ENCODE measurements around the gene GPR146.

GPR146 gene

GRCh38 chr7:1095621-1096155, 51.3 kb downstream of the GPR146 start:
- H3K18ac ChIP-seq (ENCODE audit: low read depth in 1 of 2, low read length in 2 of 2), result no peak overlapping the region
- no peaks in the 10 kb centered on the region for H3K9me3 ChIP-seq (ENCODE audit: control insufficient read depth, low read length)
- H3K9ac ChIP-seq (ENCODE audit: low read length), result no peak overlapping the region
- H3K36me3 ChIP-seq (ENCODE audit: control insufficient read depth in 1 of 2, insufficient read depth in 2 of 2, low read depth in 1 of 2, low read length in 2 of 2), result peaks cover 43 to 71% of the 10 kb centered on the region in 2 experiments
- H3K79me1 ChIP-seq (replicated peaks; ENCODE audit: low read length, poor library complexity, severe bottlenecking), result peaks cover 60% of the 10 kb centered on the region
- H3K4ac ChIP-seq (ENCODE audit: low read depth in 1 of 2, low read length in 2 of 2), result no peak overlapping the region
- no peak overlapping the region for H2BK120ac ChIP-seq (ENCODE audit: low read depth, low read length)
- H3K27ac ChIP-seq (ENCODE audit: low read length, poor library complexity, severe bottlenecking), result no peak overlapping the region
- no peak overlapping the region for H3K4me2 ChIP-seq (ENCODE audit: low read length, poor library complexity, severe bottlenecking)
- H4K91ac ChIP-seq (ENCODE audit: low read length), result peak overlapping the region; percentile 16
- H3K27me3 ChIP-seq (ENCODE audit: control insufficient read depth in 1 of 2, insufficient read depth in 1 of 2, low read length in 2 of 2), result no peaks in the 10 kb centered on the region
- H2BK15ac ChIP-seq (ENCODE audit: low read depth, poor library complexity, severe bottlenecking), result no peak overlapping the region
- no peak overlapping the region for H4K8ac ChIP-seq (ENCODE audit: low read length)
- H2AK5ac ChIP-seq (ENCODE audit: low read length, severe bottlenecking), result no peak overlapping the region
- peaks cover 30% of the 10 kb centered on the region for H3K4me1 ChIP-seq (ENCODE audit: control insufficient read depth, insufficient read depth, low read depth, low read length)
- no peak for DNase-seq
- WGBS, result 88% methylated on average over 23 of the region's 23 CpGs
- H2AFZ ChIP-seq (ENCODE audit: low read depth, low read length), result no peak overlapping the region
- no peak overlapping the region for H2BK5ac ChIP-seq (ENCODE audit: low read depth, low read length, poor library complexity, severe bottlenecking)
- no peak overlapping the region for H3K14ac ChIP-seq (ENCODE audit: low read length in 2 of 2)
- no peak overlapping the region for H2BK12ac ChIP-seq (ENCODE audit: low read length in 2 of 2)
- no peak overlapping the region for H3K23ac ChIP-seq (ENCODE audit: low read length in 2 of 2)
- no peak overlapping the region for H3K4me3 ChIP-seq (ENCODE audit: insufficient read depth in 1 of 2, low read depth in 1 of 2, low read length in 2 of 2)

- no peak overlapping the region for H3K9ac ChIP-seq (ENCODE audit: low read length)
- WGBS, result 95% methylated on average over 44 of the region's 44 CpGs
Measured at GRCh38 chr7:1096156-1097119, 52.1 kb downstream of the GPR146 start.

DNA sequence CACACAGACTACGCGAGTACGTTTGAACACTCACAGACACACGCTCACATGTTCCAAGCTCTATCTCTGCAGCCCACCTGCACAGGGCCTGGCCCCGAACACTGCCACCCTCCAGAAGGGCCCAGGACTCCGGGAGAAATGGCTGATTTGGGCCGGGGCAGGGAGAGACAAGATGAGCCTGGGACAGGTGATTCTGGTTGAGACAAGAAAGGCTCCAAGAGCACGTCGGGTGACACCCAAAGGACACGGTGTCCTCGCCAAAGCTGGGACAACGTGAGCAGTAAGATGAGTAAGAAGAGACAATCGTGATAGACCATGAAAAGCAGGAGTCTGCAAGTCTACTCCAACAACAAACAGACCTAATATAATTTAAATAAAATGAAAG, 52.8 kb downstream of the GPR146 start:
- Histone ChIP-seq H3K4me3 (ENCODE audit: insufficient read depth in 1 of 2, low read depth in 1 of 2, low read length in 2 of 2) (no peak overlapping the region), H2AFZ (ENCODE audit: low read depth, low read length) (no peak overlapping the region), H2BK5ac (ENCODE audit: low read depth, low read length, poor library complexity, severe bottlenecking) (no peak overlapping the region), H3K23ac (ENCODE audit: low read length in 2 of 2) (no peak overlapping the region), H3K9ac (ENCODE audit: low read length) (no peak overlapping the region), H3K27me3 (ENCODE audit: control insufficient read depth in 1 of 2, insufficient read depth in 1 of 2, low read length in 2 of 2) (no peaks in the 10 kb centered on the region), H4K8ac (ENCODE audit: low read length) (no peak overlapping the region), H3K18ac (ENCODE audit: low read depth in 1 of 2, low read length in 2 of 2) (no peak overlapping the region), H2BK120ac (ENCODE audit: low read depth, low read length) (no peak overlapping the region), H3K36me3 (ENCODE audit: control insufficient read depth in 1 of 2, insufficient read depth in 2 of 2, low read depth in 1 of 2, low read length in 2 of 2) (peaks cover 30 to 73% of the 10 kb centered on the region in 2 experiments), H3K27ac (ENCODE audit: low read length, poor library complexity, severe bottlenecking) (no peak overlapping the region), H3K4ac (ENCODE audit: low read depth in 1 of 2, low read length in 2 of 2) (no peak overlapping the region), H3K4me1 (ENCODE audit: control insufficient read depth, insufficient read depth, low read depth, low read length) (peaks cover 33% of the 10 kb centered on the region), H3K14ac (ENCODE audit: low read length in 2 of 2) (no peak overlapping the region), H3K79me1 (replicated peaks; ENCODE audit: low read length, poor library complexity, severe bottlenecking) (peaks cover 66% of the 10 kb centered on the region), H2BK15ac (ENCODE audit: low read depth, poor library complexity, severe bottlenecking) (no peak overlapping the region), H3K4me2 (ENCODE audit: low read length, poor library complexity, severe bottlenecking) (no peak overlapping the region), H2BK12ac (ENCODE audit: low read length in 2 of 2) (no peak overlapping the region), H4K91ac (ENCODE audit: low read length) (no peak overlapping the region), H3K9me3 (ENCODE audit: control insufficient read depth, low read length) (no peaks in the 10 kb centered on the region), H2AK5ac (ENCODE audit: low read length, severe bottlenecking) (no peak overlapping the region)
- 95% methylated on average over 7 of the region's 13 CpGs for WGBS
- DNase-seq, result no peak

More at GRCh38 chr7:1096156-1097119, 52.1 kb downstream of the GPR146 start:
- H2BK12ac ChIP-seq (ENCODE audit: low read length in 2 of 2), result no peak overlapping the region
- H3K14ac ChIP-seq (ENCODE audit: low read length in 2 of 2), result no peak overlapping the region
- H2BK120ac ChIP-seq (ENCODE audit: low read depth, low read length), result no peak overlapping the region
- no peak overlapping the region for H3K27ac ChIP-seq (ENCODE audit: low read length, poor library complexity, severe bottlenecking)
- H2AFZ ChIP-seq (ENCODE audit: low read depth, low read length), result no peak overlapping the region
- no peaks in the 10 kb centered on the region for H3K9me3 ChIP-seq (ENCODE audit: control insufficient read depth, low read length)
- H3K4me1 ChIP-seq (ENCODE audit: control insufficient read depth, insufficient read depth, low read depth, low read length), result peaks cover 28% of the 10 kb centered on the region
- no peak overlapping the region for H3K4ac ChIP-seq (ENCODE audit: low read depth in 1 of 2, low read length in 2 of 2)
- no peak overlapping the region for H3K4me3 ChIP-seq (ENCODE audit: insufficient read depth in 1 of 2, low read depth in 1 of 2, low read length in 2 of 2)
- no peak overlapping the region for H4K8ac ChIP-seq (ENCODE audit: low read length)
- peak overlapping the region; percentile 7 for H2BK15ac ChIP-seq (ENCODE audit: low read depth, poor library complexity, severe bottlenecking)
- H3K23ac ChIP-seq (ENCODE audit: low read length in 2 of 2), result no peak overlapping the region
- no peak overlapping the region for H3K4me2 ChIP-seq (ENCODE audit: low read length, poor library complexity, severe bottlenecking)
- DNase-seq, result no peak
- peaks cover 67% of the 10 kb centered on the region for H3K79me1 ChIP-seq (replicated peaks; ENCODE audit: low read length, poor library complexity, severe bottlenecking)
- H2AK5ac ChIP-seq (ENCODE audit: low read length, severe bottlenecking), result no peak overlapping the region
- peaks cover 36 to 73% of the 10 kb centered on the region in 2 experiments for H3K36me3 ChIP-seq (ENCODE audit: control insufficient read depth in 1 of 2, insufficient read depth in 2 of 2, low read depth in 1 of 2, low read length in 2 of 2)
- peak overlapping the region; percentile 16 for H4K91ac ChIP-seq (ENCODE audit: low read length)
- H3K27me3 ChIP-seq (ENCODE audit: control insufficient read depth in 1 of 2, insufficient read depth in 1 of 2, low read length in 2 of 2), result no peaks in the 10 kb centered on the region
- H3K18ac ChIP-seq (ENCODE audit: low read depth in 1 of 2, low read length in 2 of 2), result no peak overlapping the region
- no peak overlapping the region for H2BK5ac ChIP-seq (ENCODE audit: low read depth, low read length, poor library complexity, severe bottlenecking)
